Measurements from ENCODE around the gene SPOCK1. TPM values are rescaled to one million over a fixed set of nuclear protein-coding genes. Genes with fewer than 3 reads are reported as not detected.

Gene SPOCK1
- polyA plus RNA-seq, 3 donors, result 1.8 to 5.7 (median 2.1) TPM

- H3K36me3 Mint-ChIP-seq, result no peaks in the 10 kb centered on the region
- Histone ChIP-seq H3K4me1 (ENCODE audit: control insufficient read depth in 1 of 2, insufficient read depth in 2 of 2, low read length in 2 of 2) (no peaks in the 10 kb centered on the region), H3K9me3 (replicated peaks in 1 of 2; ENCODE audit: control insufficient read depth in 1 of 2, insufficient read depth in 1 of 2, low read length in 2 of 2) (no peaks in the 10 kb centered on the region), H3K4me2 (replicated peaks; ENCODE audit: extremely low read depth, low read length, poor library complexity, severe bottlenecking) (no peak overlapping the region), H3K27me3 (ENCODE audit: control insufficient read depth in 2 of 2, insufficient read depth in 2 of 2, low read length in 2 of 2) (no peaks in the 10 kb centered on the region), H2AFZ (ENCODE audit: insufficient read depth, low read depth, low read length, poor library complexity, severe bottlenecking) (no peak overlapping the region), H3K79me2 (ENCODE audit: insufficient read depth, low read length) (no peaks in the 10 kb centered on the region), H3K4me3 (replicated peaks in 1 of 3; ENCODE audit: low read depth in 2 of 3, low read length in 3 of 3) (no peak overlapping the region), H3K9ac (ENCODE audit: insufficient read depth, low read length, poor library complexity, severe bottlenecking) (no peak overlapping the region), H3K27ac (ENCODE audit: low read depth in 1 of 2, low read length in 2 of 2) (no peak overlapping the region), H3K36me3 (replicated peaks in 1 of 2; ENCODE audit: control insufficient read depth in 1 of 2, insufficient read depth in 2 of 2, low read length in 2 of 2) (no peaks in the 10 kb centered on the region), H4K20me1 (ENCODE audit: insufficient read depth, low read length) (no peaks in the 10 kb centered on the region)
- H3K9me3 Mint-ChIP-seq, result peaks cover 0 to 3% (median 1%) of the 10 kb centered on the region in 7 donors
- no peaks in the 10 kb centered on the region for H3K4me1 Mint-ChIP-seq
- H3K4me3 Mint-ChIP-seq, result no peak overlapping the region
- H3K27ac Mint-ChIP-seq, result no peak overlapping the region
- intact Hi-C loops (cut with micrococcal nuclease), result no loop called here
- peaks cover 0 to 2% (median 0%) of the 10 kb centered on the region in 3 donors for H3K27me3 Mint-ChIP-seq (ENCODE audit: low read depth in 3 of 3)
- no peak for DNase-seq
- no peak for TF ChIP-seq CTCF (IDR thresholded peaks at IDR 0.05)
- WGBS (ENCODE audit: insufficient coverage), result 88% methylated on average over 3 of the region's 5 CpGs
Measured at GRCh38 chr5:137236849-137237507, 262.1 kb downstream of the SPOCK1 start.

GRCh38 chr5:137236252-137236651, 262.9 kb downstream of the SPOCK1 start:
- Histone ChIP-seq H3K4me2 (replicated peaks; ENCODE audit: extremely low read depth, low read length, poor library complexity, severe bottlenecking) (no peak overlapping the region), H3K9me3 (replicated peaks in 1 of 2; ENCODE audit: control insufficient read depth in 1 of 2, insufficient read depth in 1 of 2, low read length in 2 of 2) (no peaks in the 10 kb centered on the region), H2AFZ (ENCODE audit: insufficient read depth, low read depth, low read length, poor library complexity, severe bottlenecking) (no peak overlapping the region), H3K79me2 (ENCODE audit: insufficient read depth, low read length) (no peaks in the 10 kb centered on the region), H4K20me1 (ENCODE audit: insufficient read depth, low read length) (no peaks in the 10 kb centered on the region), H3K36me3 (replicated peaks in 1 of 2; ENCODE audit: control insufficient read depth in 1 of 2, insufficient read depth in 2 of 2, low read length in 2 of 2) (no peaks in the 10 kb centered on the region), H3K27ac (ENCODE audit: low read depth in 1 of 2, low read length in 2 of 2) (no peak overlapping the region), H3K4me1 (ENCODE audit: control insufficient read depth in 1 of 2, insufficient read depth in 2 of 2, low read length in 2 of 2) (no peaks in the 10 kb centered on the region), H3K4me3 (replicated peaks in 1 of 3; ENCODE audit: low read depth in 2 of 3, low read length in 3 of 3) (no peak overlapping the region), H3K9ac (ENCODE audit: insufficient read depth, low read length, poor library complexity, severe bottlenecking) (no peak overlapping the region), H3K27me3 (ENCODE audit: control insufficient read depth in 2 of 2, insufficient read depth in 2 of 2, low read length in 2 of 2) (no peaks in the 10 kb centered on the region)
- Mint-ChIP-seq H3K27ac (no peak overlapping the region), H3K4me3 (no peak overlapping the region), H3K9me3 (peaks cover 0 to 3% (median 1%) of the 10 kb centered on the region in 7 donors), H3K36me3 (no peaks in the 10 kb centered on the region), H3K27me3 (ENCODE audit: low read depth in 3 of 3) (peaks cover 0 to 2% (median 0%) of the 10 kb centered on the region in 3 donors), H3K4me1 (no peaks in the 10 kb centered on the region)
- no peak for TF ChIP-seq CTCF (IDR thresholded peaks at IDR 0.05)
- DNase-seq, result no peak
- intact Hi-C loops (cut with micrococcal nuclease), result no loop called here
- no CpG with 5 or more reads among the region's 2 CpGs for WGBS (ENCODE audit: insufficient coverage)
